IPS-15b (cell line): ENCODE data around the gene PRPF19.

ENCODE experiments used
- H3K27me3 ChIP-seq: one replicate; pipeline ENCODE4 v1.6.1; 2013; ENCODE audit warnings: low read length; ENCODE audit not compliant: control insufficient read depth, insufficient read depth
- H3K36me3 ChIP-seq: one replicate; pipeline ENCODE4 v1.6.1; 2013; ENCODE audit warnings: low read length; ENCODE audit not compliant: control insufficient read depth, insufficient read depth
- H3K4me1 ChIP-seq: one replicate; pipeline ENCODE4 v1.6.1; 2013; ENCODE audit warnings: mild to moderate bottlenecking, low read length; ENCODE audit not compliant: control insufficient read depth, insufficient read depth
- H3K4me3 ChIP-seq: one replicate; pipeline ENCODE4 v1.5.1; 2013; ENCODE audit warnings: low read depth, low read length
- H3K9ac ChIP-seq: one replicate; pipeline ENCODE4 v1.6.1; 2013; ENCODE audit warnings: low read depth, mild to moderate bottlenecking, low read length
- H3K9me3 ChIP-seq: one replicate; pipeline ENCODE4 v1.6.1; 2013; ENCODE audit warnings: mild to moderate bottlenecking, low read length; ENCODE audit not compliant: control insufficient read depth, insufficient read depth

PRPF19 gene

GRCh38 chr11:60897496-60897895 is 8.9 kb downstream of the PRPF19 start:
- no peaks in the 10 kb centered on the region for H3K9me3 ChIP-seq
- peaks cover 60% of the 10 kb centered on the region for H3K36me3 ChIP-seq
- H3K27me3 ChIP-seq = no peaks in the 10 kb centered on the region
- H3K9ac ChIP-seq = no peak overlapping the region
- H3K4me1 ChIP-seq = no peaks in the 10 kb centered on the region
- no peak overlapping the region for H3K4me3 ChIP-seq

- Histone ChIP-seq H3K4me1 (no peaks in the 10 kb centered on the region), H3K27me3 (no peaks in the 10 kb centered on the region), H3K4me3 (no peak overlapping the region), H3K36me3 (peaks cover 56% of the 10 kb centered on the region), H3K9ac (no peak overlapping the region), H3K9me3 (no peaks in the 10 kb centered on the region)
Measured at GRCh38 chr11:60895687-60896086, 10.7 kb downstream of the PRPF19 start.

- Histone ChIP-seq H3K9me3 (no peaks in the 10 kb centered on the region), H3K4me3 (no peak overlapping the region), H3K9ac (no peak overlapping the region), H3K27me3 (no peaks in the 10 kb centered on the region), H3K36me3 (peaks cover 25% of the 10 kb centered on the region), H3K4me1 (no peaks in the 10 kb centered on the region)
Measured at GRCh38 chr11:60891103-60891741, 15.2 kb downstream of the PRPF19 start.

GRCh38 chr11:60890696-60891095 is 15.7 kb downstream of the PRPF19 start:
- H3K36me3 ChIP-seq = peaks cover 21% of the 10 kb centered on the region
- no peak overlapping the region for H3K4me3 ChIP-seq
- no peaks in the 10 kb centered on the region for H3K4me1 ChIP-seq
- no peak overlapping the region for H3K9ac ChIP-seq
- H3K9me3 ChIP-seq = no peaks in the 10 kb centered on the region
- H3K27me3 ChIP-seq = no peaks in the 10 kb centered on the region

- Histone ChIP-seq H3K4me3 (no peak overlapping the region), H3K36me3 (peaks cover 16% of the 10 kb centered on the region), H3K27me3 (no peaks in the 10 kb centered on the region), H3K4me1 (no peaks in the 10 kb centered on the region), H3K9ac (no peak overlapping the region), H3K9me3 (no peaks in the 10 kb centered on the region)
Measured at GRCh38 chr11:60889869-60890311, 16.5 kb downstream of the PRPF19 start.

- H3K9ac ChIP-seq = no peak overlapping the region
- H3K4me3 ChIP-seq = no peak overlapping the region
- no peaks in the 10 kb centered on the region for H3K27me3 ChIP-seq
Measured at GRCh38 chr11:60887556-60887955, 18.8 kb downstream of the PRPF19 start.

GRCh38 chr11:60880643-60881282 is 25.6 kb downstream of the PRPF19 start:
- H3K4me1 ChIP-seq = no peaks in the 10 kb centered on the region
- H3K9ac ChIP-seq = no peak overlapping the region
- H3K36me3 ChIP-seq = no peaks in the 10 kb centered on the region
- H3K4me3 ChIP-seq = no peak overlapping the region
- H3K27me3 ChIP-seq = no peaks in the 10 kb centered on the region
- no peaks in the 10 kb centered on the region for H3K9me3 ChIP-seq

More at GRCh38 chr11:60887556-60887955, 18.8 kb downstream of the PRPF19 start:
- no peaks in the 10 kb centered on the region for H3K4me1 ChIP-seq
- H3K9me3 ChIP-seq = no peaks in the 10 kb centered on the region
- peaks cover 11% of the 10 kb centered on the region for H3K36me3 ChIP-seq

- no peaks in the 10 kb centered on the region for H3K9me3 ChIP-seq
- H3K27me3 ChIP-seq = no peaks in the 10 kb centered on the region
- no peak overlapping the region for H3K4me3 ChIP-seq
- H3K4me1 ChIP-seq = no peaks in the 10 kb centered on the region
- H3K9ac ChIP-seq = no peak overlapping the region
- no peaks in the 10 kb centered on the region for H3K36me3 ChIP-seq
Measured at GRCh38 chr11:60879971-60880588, 26.3 kb downstream of the PRPF19 start.

GRCh38 chr11:60879104-60879503 is 27.3 kb downstream of the PRPF19 start:
- H3K4me1 ChIP-seq = no peaks in the 10 kb centered on the region
- no peaks in the 10 kb centered on the region for H3K9me3 ChIP-seq
- H3K4me3 ChIP-seq = no peak overlapping the region
- H3K9ac ChIP-seq = no peak overlapping the region
- peaks cover 3% of the 10 kb centered on the region for H3K36me3 ChIP-seq
- H3K27me3 ChIP-seq = no peaks in the 10 kb centered on the region

- Histone ChIP-seq H3K4me1 (no peaks in the 10 kb centered on the region), H3K9me3 (no peaks in the 10 kb centered on the region), H3K9ac (no peak overlapping the region), H3K27me3 (no peaks in the 10 kb centered on the region), H3K36me3 (peaks cover 3% of the 10 kb centered on the region), H3K4me3 (no peak overlapping the region)
Measured at GRCh38 chr11:60878245-60879101, 27.9 kb downstream of the PRPF19 start.

- Histone ChIP-seq H3K27me3 (no peaks in the 10 kb centered on the region), H3K36me3 (peaks cover 3% of the 10 kb centered on the region), H3K9me3 (no peaks in the 10 kb centered on the region), H3K9ac (no peak overlapping the region), H3K4me1 (peaks cover 2% of the 10 kb centered on the region), H3K4me3 (no peak overlapping the region)
Measured at GRCh38 chr11:60876168-60876485, 30.3 kb downstream of the PRPF19 start.
